GM21367 (cell line): ENCODE data around the gene OPN1MW.
"Not testable (repeated sequence)": the region's sequence is repeated elsewhere in the genome, so short reads cannot be mapped to it uniquely, and the experiment has no call there.

Source experiments
- ATAC-seq: cut with Tn5 transposase; IDR thresholded peaks from one replicate; pipeline ENCODE4 v1.9.1; 2021; ENCODE audit not compliant: unreplicated experiment

Gene OPN1MW

GRCh38 chrX:154209670-154210418 lies 27.4 kb downstream of the OPN1MW start:
- peak; percentile 73 for ATAC-seq

GRCh38 chrX:154211057-154211456 lies 28.7 kb downstream of the OPN1MW start:
- ATAC-seq: not testable (repeated sequence)

DNA sequence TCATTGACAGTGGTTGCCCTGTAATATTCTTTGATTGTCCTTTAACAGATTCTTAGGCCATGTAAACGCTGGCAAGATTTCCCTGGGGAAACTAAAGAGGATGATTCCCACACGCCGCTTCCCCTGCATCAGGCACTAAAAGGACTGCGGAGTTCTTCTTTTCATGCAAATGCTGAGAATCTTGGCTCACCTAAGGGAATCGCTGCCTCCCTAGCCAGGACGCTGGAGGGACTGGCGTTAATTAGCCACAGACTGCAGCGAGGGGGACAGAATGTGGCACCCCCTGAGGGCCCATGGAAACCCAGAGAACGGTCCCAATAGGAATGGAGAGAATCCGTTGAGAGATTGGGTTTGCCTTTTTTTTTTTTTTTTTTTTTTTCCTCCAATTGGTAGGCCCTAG lies 29.1 kb downstream of the OPN1MW start:
- ATAC-seq: not testable (repeated sequence)

DNA sequence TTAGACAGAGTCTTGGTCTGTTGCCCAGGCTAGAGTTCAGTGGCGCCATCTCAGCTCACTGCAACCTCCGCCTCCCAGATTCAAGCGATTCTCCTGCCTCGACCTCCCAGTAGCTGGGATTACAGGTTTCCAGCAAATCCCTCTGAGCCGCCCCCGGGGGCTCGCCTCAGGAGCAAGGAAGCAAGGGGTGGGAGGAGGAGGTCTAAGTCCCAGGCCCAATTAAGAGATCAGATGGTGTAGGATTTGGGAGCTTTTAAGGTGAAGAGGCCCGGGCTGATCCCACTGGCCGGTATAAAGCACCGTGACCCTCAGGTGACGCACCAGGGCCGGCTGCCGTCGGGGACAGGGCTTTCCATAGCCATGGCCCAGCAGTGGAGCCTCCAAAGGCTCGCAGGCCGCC lies 37.1 kb downstream of the OPN1MW start, which contains the start of gene OPN1MW2:
OPN1MW2 (plus strand) TSS at position 301 of the 400 bp plus-strand sequence; CDS start at position 361, 60 bp downstream.
- ATAC-seq: not testable (repeated sequence)

DNA sequence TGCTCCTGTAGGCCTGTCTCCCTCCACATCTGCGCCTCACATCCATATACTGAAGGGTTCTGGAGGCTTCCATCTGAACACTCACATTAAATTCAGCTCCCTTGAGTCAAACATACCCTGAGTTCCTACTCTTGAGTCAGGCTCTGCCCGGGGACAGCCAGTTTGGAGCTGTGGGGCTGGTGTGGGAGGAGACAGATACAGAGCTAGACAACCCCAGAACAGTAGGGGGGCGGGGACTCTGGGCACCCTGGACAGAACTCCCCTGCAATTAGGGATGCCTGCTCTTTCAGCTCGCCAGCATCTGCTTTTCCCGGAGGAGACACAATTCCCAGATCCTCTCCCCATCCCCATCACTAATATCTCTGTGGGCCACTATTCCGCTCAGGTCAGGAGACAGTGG lies 42.9 kb downstream of the OPN1MW start:
- not testable (repeated sequence) for ATAC-seq

GRCh38 chrX:154226706-154227105 lies 44.3 kb downstream of the OPN1MW start:
- ATAC-seq: not testable (repeated sequence)

GRCh38 chrX:154231443-154231842 lies 49.0 kb downstream of the OPN1MW start:
- ATAC-seq: not testable (repeated sequence)

DNA sequence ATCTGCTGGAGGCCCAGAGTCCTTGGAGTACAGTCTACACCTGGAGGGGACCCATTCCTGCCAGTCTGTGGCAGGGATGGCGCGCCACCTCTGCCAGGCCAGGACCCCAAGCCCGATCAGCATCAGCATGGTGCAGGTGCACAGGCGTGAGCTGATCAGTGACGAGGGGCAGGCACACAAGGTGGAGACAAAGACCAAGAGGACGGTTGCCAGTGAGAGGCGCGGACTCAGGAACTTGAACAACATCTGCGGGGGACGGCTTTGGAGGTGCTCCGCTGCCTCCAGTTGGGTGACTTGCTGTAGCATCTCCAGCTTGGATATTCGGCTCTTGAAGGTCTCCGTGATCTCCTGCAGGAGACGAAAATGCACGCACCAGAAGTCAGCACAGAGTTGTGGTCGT lies 51.2 kb downstream of the OPN1MW start:
- not testable (repeated sequence) for ATAC-seq

- ATAC-seq: not testable (repeated sequence)
Measured at GRCh38 chrX:154238939-154239559, 56.7 kb downstream of the OPN1MW start.

GRCh38 chrX:154239982-154240503 lies 57.6 kb downstream of the OPN1MW start:
- ATAC-seq: not testable (repeated sequence)
